OCI-LY1 (cell line): ENCODE measurements around the gene MPV17L2.

Experiments used
- H2AFZ ChIP-seq: fragments of 200-600 bp; sonication (generic), shearing (Covaris generic); 2 replicates; pipeline ENCODE4 v1.6.0; 2014; ENCODE audit warnings: antibody characterized with exemption, mild to moderate bottlenecking, low read length
- H3F3A ChIP-seq: fragments of 200-600 bp; sonication (generic), shearing (Covaris generic); 2 replicates; pipeline ENCODE4 v1.6.0; 2014; ENCODE audit warnings: mild to moderate bottlenecking, antibody characterized with exemption, low read length, moderate library complexity; ENCODE audit not compliant: insufficient read depth
- H3K27ac ChIP-seq: fragments of 200-600 bp; sonication (generic); 2 replicates; pipeline ENCODE4 v1.5.1; 2014; ENCODE audit warnings: low read length, mixed run types, mild to moderate bottlenecking, low read depth; ENCODE audit not compliant: poor library complexity, severe bottlenecking
- H3K27me3 ChIP-seq: fragments of 200-600 bp; sonication (generic); 2 replicates; pipeline ENCODE4 v1.6.0; 2014; ENCODE audit warnings: antibody characterized with exemption, mild to moderate bottlenecking, low read length, moderate library complexity; ENCODE audit not compliant: insufficient read depth
- H3K36me3 ChIP-seq: fragments of 200-600 bp; sonication (generic); 2 replicates; pipeline ENCODE4 v1.6.1; 2014; ENCODE audit warnings: mild to moderate bottlenecking, antibody characterized with exemption, low read length, moderate library complexity, mixed read lengths; ENCODE audit not compliant: insufficient read depth
- H3K4me1 ChIP-seq: fragments of 200-600 bp; sonication (generic); 2 replicates; pipeline ENCODE4 v1.5.1; 2014; ENCODE audit warnings: mild to moderate bottlenecking, low read length, moderate library complexity; ENCODE audit not compliant: insufficient read depth, severe bottlenecking
- H3K4me2 ChIP-seq: fragments of 200-600 bp; sonication (generic), shearing (Covaris generic); 2 replicates; pipeline ENCODE4 v1.6.1; 2014; ENCODE audit warnings: low read length
- H3K4me3 ChIP-seq: fragments of 200-600 bp; sonication (generic); 2 replicates; pipeline ENCODE4 v1.5.1; 2014; ENCODE audit warnings: low read length, low read depth, mild to moderate bottlenecking, mixed read lengths; ENCODE audit not compliant: poor library complexity, severe bottlenecking
- H3K79me2 ChIP-seq: fragments of 200-600 bp; shearing (Covaris generic); 2 replicates; pipeline ENCODE4 v1.6.1; 2016; ENCODE audit warnings: mixed run types, low read length, mixed read lengths; ENCODE audit not compliant: insufficient read depth
- H3K9ac ChIP-seq: fragments of 200-600 bp; sonication (generic), shearing (Covaris generic); 2 replicates; pipeline ENCODE4 v1.6.1; 2014; ENCODE audit warnings: mild to moderate bottlenecking, low read length, mixed read lengths
- H3K9me2 ChIP-seq: fragments of 200-600 bp; sonication (generic), shearing (Covaris generic); 2 replicates; pipeline ENCODE4 v1.6.1; 2014; ENCODE audit warnings: low read depth, mild to moderate bottlenecking, low read length, mixed read lengths
- H3K9me3 ChIP-seq: fragments of 200-600 bp; shearing (Covaris generic); 2 replicates; pipeline ENCODE4 v1.6.1; 2014; ENCODE audit warnings: low read length, mixed read lengths
- H4K20me1 ChIP-seq: fragments of 200-600 bp; sonication (generic), shearing (Covaris generic); 2 replicates; pipeline ENCODE4 v1.6.0; 2016; ENCODE audit warnings: mild to moderate bottlenecking, low read length; ENCODE audit not compliant: insufficient read depth
- EZH2 ChIP-seq: fragments of 200-600 bp; sonication (generic), shearing (Covaris generic); IDR thresholded peaks from 2 replicates; pipeline ENCODE4 v1.8.0; 2017; ENCODE audit warnings: borderline replicate concordance, mixed run types, mild to moderate bottlenecking, antibody characterized with exemption, low read length, moderate library complexity, mixed read lengths
- TF ChIP-seq, protein P1 (sequence below): fragments of 200-600 bp; sonication (generic), shearing (Covaris generic); IDR thresholded peaks from 2 replicates; pipeline ENCODE4 v1.5.1; 2017; ENCODE audit warnings: mild to moderate bottlenecking, antibody characterized with exemption, low read length, moderate library complexity, mixed read lengths

The MPV17L2 gene

GRCh38 chr19:18149596-18149975 is 43.4 kb upstream of the MPV17L2 start:
- no peaks in the 10 kb centered on the region for H3K79me2 ChIP-seq
- H3K9me3 ChIP-seq, result no peaks in the 10 kb centered on the region
- peaks cover 36% of the 10 kb centered on the region for H3K36me3 ChIP-seq
- H3K9ac ChIP-seq, result no peak overlapping the region
- peaks cover 23% of the 10 kb centered on the region for H3K4me1 ChIP-seq
- H3K4me2 ChIP-seq, result no peak overlapping the region
- H2AFZ ChIP-seq, result no peak overlapping the region
- no peaks in the 10 kb centered on the region for H3K9me2 ChIP-seq
- H3F3A ChIP-seq, result no peaks in the 10 kb centered on the region
- no peaks in the 10 kb centered on the region for H3K27me3 ChIP-seq
- H3K4me3 ChIP-seq, result no peak overlapping the region
- H4K20me1 ChIP-seq, result no peaks in the 10 kb centered on the region
- TF ChIP-seq, protein P1, sequence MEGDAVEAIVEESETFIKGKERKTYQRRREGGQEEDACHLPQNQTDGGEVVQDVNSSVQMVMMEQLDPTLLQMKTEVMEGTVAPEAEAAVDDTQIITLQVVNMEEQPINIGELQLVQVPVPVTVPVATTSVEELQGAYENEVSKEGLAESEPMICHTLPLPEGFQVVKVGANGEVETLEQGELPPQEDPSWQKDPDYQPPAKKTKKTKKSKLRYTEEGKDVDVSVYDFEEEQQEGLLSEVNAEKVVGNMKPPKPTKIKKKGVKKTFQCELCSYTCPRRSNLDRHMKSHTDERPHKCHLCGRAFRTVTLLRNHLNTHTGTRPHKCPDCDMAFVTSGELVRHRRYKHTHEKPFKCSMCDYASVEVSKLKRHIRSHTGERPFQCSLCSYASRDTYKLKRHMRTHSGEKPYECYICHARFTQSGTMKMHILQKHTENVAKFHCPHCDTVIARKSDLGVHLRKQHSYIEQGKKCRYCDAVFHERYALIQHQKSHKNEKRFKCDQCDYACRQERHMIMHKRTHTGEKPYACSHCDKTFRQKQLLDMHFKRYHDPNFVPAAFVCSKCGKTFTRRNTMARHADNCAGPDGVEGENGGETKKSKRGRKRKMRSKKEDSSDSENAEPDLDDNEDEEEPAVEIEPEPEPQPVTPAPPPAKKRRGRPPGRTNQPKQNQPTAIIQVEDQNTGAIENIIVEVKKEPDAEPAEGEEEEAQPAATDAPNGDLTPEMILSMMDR, result no peak
- no peak for TF ChIP-seq EZH2
- H3K27ac ChIP-seq, result no peak overlapping the region

DNA sequence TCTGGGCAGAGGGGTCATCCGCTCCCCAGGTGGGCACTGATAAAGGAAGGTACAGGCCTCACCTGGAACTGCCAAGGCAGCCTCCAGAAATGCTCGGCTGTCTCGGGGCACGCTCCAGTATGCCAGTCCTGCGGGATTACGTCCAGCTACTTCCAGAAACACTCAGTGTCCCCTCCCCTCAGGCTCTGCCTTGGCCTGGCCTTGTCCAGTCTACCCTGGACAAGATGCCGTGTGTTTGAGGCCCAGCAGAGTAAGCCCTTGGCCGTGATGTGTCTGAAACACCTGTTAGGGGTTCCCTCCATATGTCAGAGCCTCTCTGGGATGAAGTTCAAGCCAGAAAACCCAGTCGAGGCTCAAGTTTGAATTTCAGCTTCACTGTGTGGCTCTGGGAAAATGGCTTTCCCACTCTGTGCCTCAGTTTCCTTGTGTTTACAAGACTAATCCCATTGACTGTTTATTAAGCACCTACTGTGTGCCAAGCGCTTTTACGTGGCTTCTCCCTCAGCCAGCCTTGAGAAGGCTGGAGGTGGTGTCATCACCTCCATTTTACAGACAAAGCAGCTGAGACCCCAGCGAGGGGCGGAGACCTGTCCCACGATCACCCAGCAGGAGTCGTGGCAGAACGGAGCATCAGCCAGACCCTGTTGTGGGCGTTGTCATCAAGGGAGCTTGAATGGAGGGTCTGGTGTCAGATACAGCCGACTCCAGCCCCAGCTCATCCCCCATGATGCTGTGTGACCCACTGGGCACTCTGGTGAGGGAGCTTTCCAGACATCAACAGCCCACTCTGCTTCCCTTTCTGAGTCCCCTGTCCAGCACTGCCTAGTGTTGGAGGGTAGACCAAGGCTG is 42.0 kb upstream of the MPV17L2 start:
- no peaks in the 10 kb centered on the region for H3F3A ChIP-seq
- H3K9me2 ChIP-seq, result no peaks in the 10 kb centered on the region
- TF ChIP-seq, protein P1, result no peak
- no peak for TF ChIP-seq EZH2
- peak overlapping the region; percentile 93 for H3K4me3 ChIP-seq
- H2AFZ ChIP-seq, result no peak overlapping the region
- no peaks in the 10 kb centered on the region for H3K27me3 ChIP-seq
- H4K20me1 ChIP-seq, result no peaks in the 10 kb centered on the region
- H3K36me3 ChIP-seq, result peaks cover 23% of the 10 kb centered on the region
- no peaks in the 10 kb centered on the region for H3K79me2 ChIP-seq
- no peaks in the 10 kb centered on the region for H3K9me3 ChIP-seq
- H3K27ac ChIP-seq, result peak overlapping the region; percentile 62
- H3K9ac ChIP-seq, result peak overlapping the region; percentile 55; the same call in 1 of the 2 replicates
- H3K4me2 ChIP-seq, result peak overlapping the region; percentile 77
- peaks cover 24% of the 10 kb centered on the region for H3K4me1 ChIP-seq

- H3F3A ChIP-seq, result no peaks in the 10 kb centered on the region
- peaks cover 38% of the 10 kb centered on the region for H3K4me1 ChIP-seq
- no peak overlapping the region for H2AFZ ChIP-seq
- TF ChIP-seq, protein P1, result peak; percentile 87
- no peak for TF ChIP-seq EZH2
- H3K27me3 ChIP-seq, result no peaks in the 10 kb centered on the region
- no peaks in the 10 kb centered on the region for H3K79me2 ChIP-seq
- H3K27ac ChIP-seq, result peak overlapping the region; percentile 93
- H3K36me3 ChIP-seq, result peaks cover 21% of the 10 kb centered on the region
- H3K9me2 ChIP-seq, result no peaks in the 10 kb centered on the region
- H3K4me2 ChIP-seq, result peak overlapping the region; percentile 77
- H3K4me3 ChIP-seq, result peak overlapping the region; percentile 93
- peak overlapping the region; percentile 85 for H3K9ac ChIP-seq
- no peaks in the 10 kb centered on the region for H4K20me1 ChIP-seq
- no peaks in the 10 kb centered on the region for H3K9me3 ChIP-seq
Observed at GRCh38 chr19:18152442-18152816, 40.6 kb upstream of the MPV17L2 start.
